GM19023 (cell line): ENCODE data around the gene CES2.

Experiments used
- ATAC-seq: cut with Tn5 transposase; IDR thresholded peaks from one replicate; pipeline ENCODE4 v1.9.1; 2021; ENCODE audit warnings: mild to moderate bottlenecking, moderate library complexity; ENCODE audit not compliant: unreplicated experiment

CES2 gene

GRCh38 chr16:66902648-66903543 is 32.4 kb upstream of the CES2 start:
- ATAC-seq, result no peak

- no peak for ATAC-seq
These were observed 31.5 kb upstream of the CES2 start for GRCh38 chr16:66903544-66904427.

GRCh38 chr16:66904428-66904845 is 30.9 kb upstream of the CES2 start:
- ATAC-seq, result no peak

GRCh38 chr16:66904846-66905632 is 30.3 kb upstream of the CES2 start:
- ATAC-seq, result no peak

DNA sequence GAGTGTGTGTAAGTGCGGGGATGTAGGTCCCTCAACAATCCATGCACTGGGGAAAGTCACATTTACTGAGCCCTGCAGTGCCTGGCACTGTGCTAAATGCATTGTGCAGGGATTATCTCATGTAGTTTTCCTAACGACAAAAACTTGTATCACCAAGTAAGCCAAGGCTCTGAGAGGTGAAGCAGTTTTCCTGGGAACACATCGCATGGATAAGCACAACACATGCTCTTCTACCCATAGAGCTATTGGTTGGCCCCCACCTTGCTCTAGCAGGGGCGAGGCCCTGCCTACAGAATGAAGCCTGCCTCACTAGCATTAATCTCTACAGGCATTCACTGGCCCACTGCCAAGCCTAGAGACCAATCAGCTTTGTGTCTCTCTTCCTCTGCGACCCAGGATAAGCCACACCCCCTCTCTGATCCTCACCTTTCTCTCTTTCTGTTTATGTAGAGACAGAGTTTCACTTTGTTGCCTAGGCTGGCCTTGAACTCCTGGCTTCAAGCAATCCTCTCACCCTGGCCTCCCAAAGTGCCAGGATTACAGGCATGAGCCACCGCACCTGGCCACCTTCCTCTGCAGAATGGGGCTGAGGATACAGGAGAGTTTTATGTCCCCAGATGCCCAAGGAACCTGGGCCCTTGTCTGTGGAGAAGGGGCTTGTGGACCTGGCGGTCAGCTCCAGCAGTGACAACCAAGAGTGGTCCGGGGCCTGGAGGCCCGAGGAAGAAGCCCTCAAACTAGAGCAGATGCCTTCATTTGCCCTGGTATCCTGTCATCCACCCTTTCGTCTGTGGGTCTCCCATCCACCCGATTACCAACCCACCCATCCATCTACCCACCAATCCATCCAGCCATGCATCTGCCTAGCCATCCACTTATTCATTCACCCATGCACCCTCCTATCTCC is 29.4 kb upstream of the CES2 start:
- ATAC-seq, result no peak

- ATAC-seq, result no peak
These were observed 28.1 kb upstream of the CES2 start for GRCh38 chr16:66906916-66907836.

DNA sequence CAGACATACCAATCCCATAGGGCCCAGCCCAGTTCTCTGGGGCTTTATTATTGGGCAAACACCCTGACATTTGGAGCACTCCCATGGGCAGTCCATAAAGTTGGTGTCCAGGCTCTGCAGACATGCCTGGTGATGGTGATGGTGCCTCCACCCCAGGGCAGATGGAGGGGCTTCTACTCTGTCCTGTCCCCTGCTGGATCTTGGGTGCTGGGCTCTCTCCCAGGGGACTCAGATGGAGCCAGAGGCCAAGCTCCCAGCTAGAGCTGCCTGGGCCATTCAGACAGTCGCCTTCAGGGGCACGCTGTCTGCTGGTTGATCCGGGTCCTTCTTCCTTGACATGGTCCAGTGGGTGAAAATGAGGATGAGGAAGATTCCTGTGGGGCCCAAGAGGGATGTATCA is 27.2 kb upstream of the CES2 start:
- ATAC-seq, result no peak

- ATAC-seq, result no peak
These were observed 26.4 kb upstream of the CES2 start for GRCh38 chr16:66908762-66909559.

DNA sequence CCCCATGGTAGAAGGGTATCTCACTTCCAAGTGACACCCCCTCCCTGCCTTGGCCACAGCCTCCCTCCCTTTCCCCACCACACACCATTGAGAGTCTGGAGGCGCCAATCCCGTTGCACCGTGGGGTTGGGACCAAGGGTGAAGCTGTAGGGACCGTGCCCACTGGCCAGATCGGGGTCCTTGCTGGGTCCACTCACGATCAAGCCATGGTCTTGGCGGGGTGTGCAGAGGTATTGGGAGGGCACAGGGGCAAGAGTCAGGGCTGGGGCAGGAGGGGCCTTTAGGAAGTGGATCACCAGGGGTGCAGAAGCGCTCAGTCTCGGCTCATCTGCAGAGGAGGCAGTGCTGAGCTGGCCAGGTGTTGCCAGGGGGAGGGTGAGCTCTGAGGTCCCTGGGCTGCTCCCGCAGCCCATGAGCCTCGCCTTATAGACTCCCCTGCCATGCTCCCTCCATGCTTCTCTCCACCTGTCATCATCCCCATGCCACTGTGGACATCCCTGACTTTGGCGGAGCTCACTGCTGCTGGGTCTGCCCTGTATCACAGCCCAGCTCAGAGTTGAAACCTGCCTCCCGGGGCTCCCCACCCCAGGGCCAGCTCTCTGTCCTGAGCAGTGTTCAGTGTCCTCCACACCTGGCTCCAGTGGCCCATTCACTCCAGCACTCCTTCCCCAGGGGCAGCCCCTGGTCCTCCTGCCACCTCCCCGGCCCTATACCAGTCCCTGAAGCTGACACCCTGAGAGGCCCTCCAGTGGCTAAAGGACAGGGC is 25.0 kb upstream of the CES2 start:
- ATAC-seq, result no peak

- no peak for ATAC-seq
These were observed 24.2 kb upstream of the CES2 start for GRCh38 chr16:66911112-66911511.

DNA sequence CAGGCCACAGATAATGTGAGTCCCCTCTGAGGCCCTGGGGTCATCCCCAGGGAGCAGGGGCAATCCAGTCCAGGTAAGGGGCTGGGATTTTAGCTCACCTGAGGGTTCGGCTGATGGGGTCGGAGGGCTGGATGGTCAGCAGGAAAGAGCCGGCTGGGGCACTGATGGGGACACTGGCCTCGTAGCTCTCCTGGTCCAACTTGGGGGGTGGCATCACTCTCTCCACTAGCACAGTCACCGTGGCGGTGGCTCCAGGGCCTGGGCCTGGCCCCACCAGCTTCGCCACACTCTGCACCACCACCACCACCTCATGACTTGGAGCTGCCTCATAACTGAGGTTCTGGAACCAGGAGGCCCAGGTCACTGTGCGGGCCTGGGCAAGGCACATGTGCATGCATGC is 23.5 kb upstream of the CES2 start:
- ATAC-seq, result no peak

- ATAC-seq, result no peak
These were observed 22.2 kb upstream of the CES2 start for GRCh38 chr16:66913081-66913480.

- ATAC-seq, result no peak
These were observed 21.6 kb upstream of the CES2 start for GRCh38 chr16:66913711-66914110.

DNA sequence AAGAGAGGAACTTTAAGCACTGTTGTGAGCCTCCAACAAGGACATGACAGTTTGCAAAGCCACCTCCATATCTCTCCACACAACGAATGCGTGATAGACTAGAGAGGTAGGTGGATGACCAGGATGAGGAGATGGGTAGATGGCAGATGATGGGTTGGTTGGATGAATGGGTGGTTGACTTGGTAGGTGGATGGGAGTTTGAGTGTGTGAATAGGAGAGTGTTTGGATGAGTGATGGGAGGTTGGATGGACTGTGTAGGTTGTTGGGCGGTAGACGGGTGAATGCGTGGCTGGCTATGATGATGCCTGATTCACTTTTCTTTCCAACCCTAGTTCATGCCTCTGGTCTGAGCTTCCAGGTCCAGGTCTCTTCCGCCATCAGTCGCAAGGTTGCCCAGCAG is 20.8 kb upstream of the CES2 start:
- ATAC-seq, result no peak

DNA sequence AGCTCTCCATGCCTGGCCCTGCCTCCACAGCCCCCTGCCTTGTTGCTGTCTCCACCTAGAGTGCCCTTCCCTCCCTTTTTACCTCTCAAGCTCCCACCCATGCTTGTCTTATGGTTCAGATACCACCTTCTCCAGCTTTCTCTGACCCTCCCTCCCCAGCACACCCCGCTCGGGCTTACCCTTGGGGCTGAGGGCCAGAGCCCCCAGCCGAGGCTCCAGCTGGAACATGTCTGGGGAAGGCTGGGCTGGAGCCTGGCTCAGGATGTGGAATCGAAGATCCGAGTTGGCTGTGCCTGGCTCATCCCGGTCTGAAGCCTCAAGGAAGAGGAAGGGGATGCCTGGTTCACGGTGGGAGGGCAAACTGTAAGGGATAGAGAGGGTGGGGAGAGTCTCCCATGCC is 20.3 kb upstream of the CES2 start:
- no peak for ATAC-seq

DNA sequence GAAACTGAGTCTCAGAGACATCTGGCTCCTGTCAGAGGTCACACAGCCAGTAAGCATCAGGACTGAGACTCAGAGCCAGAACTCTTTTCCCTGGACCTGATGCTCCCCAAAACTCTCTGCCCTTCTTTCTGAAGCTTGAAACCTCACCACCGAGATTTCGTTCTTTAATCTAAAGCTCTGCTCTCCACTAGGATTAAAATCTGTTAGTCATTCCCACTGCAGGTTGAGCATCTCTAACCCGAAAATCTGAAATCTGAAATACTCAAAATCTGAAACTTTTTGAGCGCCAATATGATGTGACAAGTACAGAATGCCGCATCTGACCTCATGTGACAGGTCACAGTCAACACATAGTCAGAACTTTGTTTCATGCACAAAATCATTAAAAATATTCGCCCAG is 18.8 kb upstream of the CES2 start:
- ATAC-seq, result no peak

DNA sequence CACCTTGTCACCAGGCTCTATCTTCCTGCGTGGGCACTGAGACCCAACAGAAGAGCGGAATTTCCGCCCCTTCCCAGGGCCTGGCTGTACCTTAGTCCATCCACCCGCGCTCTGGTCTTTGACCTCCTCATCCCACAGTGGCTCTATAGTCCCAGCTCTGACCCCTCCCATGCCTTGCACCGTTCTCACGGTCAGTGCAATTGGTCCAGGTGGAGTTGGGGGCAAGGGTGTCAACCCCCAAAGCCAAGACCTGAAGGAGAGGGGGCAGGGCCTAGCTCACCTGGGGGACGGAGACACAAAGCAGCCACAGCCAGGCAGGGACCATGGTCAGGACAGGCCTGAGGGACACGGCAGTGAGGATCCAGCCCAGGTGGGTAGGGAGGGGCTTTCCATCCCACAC is 17.6 kb upstream of the CES2 start:
- no peak for ATAC-seq

DNA sequence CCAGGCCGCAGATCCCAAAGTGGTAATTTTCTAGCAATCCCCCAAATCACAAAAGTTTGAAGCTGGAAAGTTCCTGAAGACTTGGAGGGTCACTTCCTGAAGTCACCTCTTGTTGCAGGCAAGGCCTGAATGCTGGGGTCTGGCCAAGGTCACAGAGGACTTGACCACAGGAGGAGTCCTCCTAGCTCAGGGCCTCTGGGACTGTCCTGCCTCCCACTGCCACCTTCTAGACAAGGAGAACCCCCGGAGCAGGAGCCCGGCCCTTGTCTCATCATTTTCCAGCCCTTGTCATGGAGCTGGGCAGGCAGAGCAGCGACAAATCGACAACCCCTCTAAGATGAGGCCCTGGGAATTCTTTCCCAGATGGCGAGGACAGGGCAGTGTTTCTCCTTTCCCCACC is 17.0 kb upstream of the CES2 start:
- ATAC-seq, result no peak
